ENCODE data around the gene ANKMY1. TPM values are rescaled to one million over a fixed set of nuclear protein-coding genes. Genes with fewer than 3 reads are reported as not detected.

Gene ANKMY1
- total and polyA plus RNA-seq, 4 donors, result 9.3 to 34.8 (median 14.8) TPM

DNA sequence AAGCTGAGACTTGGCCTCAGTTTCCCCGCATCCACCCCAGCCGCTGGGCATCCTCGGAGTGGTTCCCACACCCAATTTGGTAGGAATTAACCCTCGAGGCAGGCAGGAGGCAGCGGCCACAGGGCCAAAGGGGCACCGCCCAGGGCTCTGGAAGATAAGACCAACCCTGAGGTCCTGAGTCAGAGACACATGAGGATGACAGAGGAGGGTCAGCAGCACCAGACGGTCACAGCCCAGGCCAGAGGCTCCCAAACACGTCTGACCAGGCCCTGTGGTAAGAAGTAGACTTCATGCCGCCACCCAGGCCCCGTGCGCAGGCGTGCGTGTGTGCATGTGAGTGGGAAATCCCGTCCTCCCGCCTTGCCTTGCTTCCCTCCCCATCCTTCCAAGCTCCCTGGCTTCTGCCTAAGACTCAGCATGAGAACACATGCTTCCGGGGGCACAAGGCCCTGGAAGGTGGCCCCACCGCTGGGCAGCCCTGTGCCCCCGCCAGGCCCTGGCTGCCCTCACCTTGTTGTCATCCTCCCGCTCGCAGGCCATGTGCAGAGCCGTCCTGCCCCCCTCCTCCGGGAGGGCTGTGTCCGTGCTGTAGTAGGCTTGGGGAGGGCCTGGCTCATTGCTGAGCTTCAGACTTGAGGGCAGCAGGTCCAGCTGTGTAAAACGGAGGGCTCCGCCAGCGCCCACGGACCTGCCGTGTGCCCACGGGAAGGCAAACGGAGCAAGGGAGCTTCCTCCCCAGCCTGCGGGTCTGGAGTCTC, 46.3 kb downstream of the ANKMY1 start:
- no peak for ATAC-seq (ENCODE audit: insufficient read depth, low FRiP score)
- H3K36me3 ChIP-seq (ENCODE audit: control insufficient read depth in 4 of 4, insufficient read depth in 4 of 4, low read length in 4 of 4), result peaks cover 0 to 10% (median 0%) of the 10 kb centered on the region in 4 donors
- 95 to 96% methylated on average over 29 to 31 of the region's 31 CpGs for WGBS, 2 donors
- no peak overlapping the region for H3K27ac ChIP-seq (ENCODE audit: low read depth in 1 of 2, low read length in 1 of 2)
- H3K9me3 ChIP-seq (ENCODE audit: control insufficient read depth in 4 of 4, insufficient read depth in 3 of 4, low read length in 3 of 4), result no peaks in the 10 kb centered on the region
- TF ChIP-seq CTCF (IDR thresholded peaks at IDR 0.05; ENCODE audit: control extremely low read depth, extremely low read depth), result no peak
- no peak for DNase-seq
- H3K27me3 ChIP-seq (ENCODE audit: control insufficient read depth in 3 of 3, insufficient read depth in 3 of 3, low read length in 2 of 3), result no peaks in the 10 kb centered on the region
- peaks cover 0 to 1% (median 0%) of the 10 kb centered on the region in 5 donors for H3K4me1 ChIP-seq (ENCODE audit: control insufficient read depth in 5 of 5, insufficient read depth in 5 of 5, low read length in 5 of 5)
- no peak overlapping the region for H3K4me3 ChIP-seq
- no peak overlapping the region for H3K9ac ChIP-seq (ENCODE audit: insufficient read depth in 1 of 2, low read length in 2 of 2)

DNA sequence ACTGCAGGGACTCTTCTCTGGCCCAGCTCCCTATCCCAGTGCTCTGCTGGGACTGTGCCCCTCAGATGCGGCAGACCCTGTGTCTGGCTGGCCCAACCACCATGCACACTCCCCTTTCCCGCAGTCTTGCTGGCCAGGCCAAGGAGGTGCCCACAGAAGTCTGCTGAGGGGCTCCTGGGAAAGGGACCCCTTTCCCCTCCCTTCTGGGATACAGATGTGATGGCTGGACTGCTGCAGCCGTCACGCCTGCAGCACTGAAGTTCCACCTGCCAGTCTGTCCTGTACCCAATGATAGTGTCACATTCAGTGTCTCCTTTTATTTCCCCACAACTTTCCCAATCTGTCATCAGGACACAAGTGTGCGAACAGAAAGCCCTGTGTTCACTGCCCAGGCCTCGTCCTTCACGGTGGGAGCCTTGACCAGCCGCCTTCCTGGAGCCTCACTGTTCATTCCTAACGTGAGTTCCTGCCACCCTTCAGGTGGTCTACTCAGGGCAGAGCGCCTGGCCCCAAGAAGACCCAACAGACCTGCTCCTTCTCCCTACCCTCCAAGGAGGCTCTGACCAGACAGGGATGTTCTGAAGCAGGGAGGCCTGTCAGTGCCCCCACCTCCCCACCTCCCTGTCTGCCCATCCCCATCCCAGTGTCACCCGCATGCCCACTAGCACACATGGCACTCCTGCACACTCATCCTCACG, 47.1 kb downstream of the ANKMY1 start:
- no peak overlapping the region for H3K9ac ChIP-seq (ENCODE audit: insufficient read depth in 1 of 2, low read length in 2 of 2)
- no peak for DNase-seq
- no peak for TF ChIP-seq CTCF (IDR thresholded peaks at IDR 0.05; ENCODE audit: control extremely low read depth, extremely low read depth)
- H3K4me1 ChIP-seq (ENCODE audit: control insufficient read depth in 5 of 5, insufficient read depth in 5 of 5, low read length in 5 of 5), result peaks cover 0 to 1% (median 0%) of the 10 kb centered on the region in 5 donors
- 92 to 97% methylated on average over 12 of the region's 12 CpGs for WGBS, 2 donors
- no peaks in the 10 kb centered on the region for H3K27me3 ChIP-seq (ENCODE audit: control insufficient read depth in 3 of 3, insufficient read depth in 3 of 3, low read length in 2 of 3)
- H3K9me3 ChIP-seq (ENCODE audit: control insufficient read depth in 4 of 4, insufficient read depth in 3 of 4, low read length in 3 of 4), result no peaks in the 10 kb centered on the region
- peaks cover 0 to 10% (median 0%) of the 10 kb centered on the region in 4 donors for H3K36me3 ChIP-seq (ENCODE audit: control insufficient read depth in 4 of 4, insufficient read depth in 4 of 4, low read length in 4 of 4)
- H3K27ac ChIP-seq (ENCODE audit: low read depth in 1 of 2, low read length in 1 of 2), result no peak overlapping the region
- H3K4me3 ChIP-seq, result no peak overlapping the region
- no peak for ATAC-seq (ENCODE audit: insufficient read depth, low FRiP score)

DNA sequence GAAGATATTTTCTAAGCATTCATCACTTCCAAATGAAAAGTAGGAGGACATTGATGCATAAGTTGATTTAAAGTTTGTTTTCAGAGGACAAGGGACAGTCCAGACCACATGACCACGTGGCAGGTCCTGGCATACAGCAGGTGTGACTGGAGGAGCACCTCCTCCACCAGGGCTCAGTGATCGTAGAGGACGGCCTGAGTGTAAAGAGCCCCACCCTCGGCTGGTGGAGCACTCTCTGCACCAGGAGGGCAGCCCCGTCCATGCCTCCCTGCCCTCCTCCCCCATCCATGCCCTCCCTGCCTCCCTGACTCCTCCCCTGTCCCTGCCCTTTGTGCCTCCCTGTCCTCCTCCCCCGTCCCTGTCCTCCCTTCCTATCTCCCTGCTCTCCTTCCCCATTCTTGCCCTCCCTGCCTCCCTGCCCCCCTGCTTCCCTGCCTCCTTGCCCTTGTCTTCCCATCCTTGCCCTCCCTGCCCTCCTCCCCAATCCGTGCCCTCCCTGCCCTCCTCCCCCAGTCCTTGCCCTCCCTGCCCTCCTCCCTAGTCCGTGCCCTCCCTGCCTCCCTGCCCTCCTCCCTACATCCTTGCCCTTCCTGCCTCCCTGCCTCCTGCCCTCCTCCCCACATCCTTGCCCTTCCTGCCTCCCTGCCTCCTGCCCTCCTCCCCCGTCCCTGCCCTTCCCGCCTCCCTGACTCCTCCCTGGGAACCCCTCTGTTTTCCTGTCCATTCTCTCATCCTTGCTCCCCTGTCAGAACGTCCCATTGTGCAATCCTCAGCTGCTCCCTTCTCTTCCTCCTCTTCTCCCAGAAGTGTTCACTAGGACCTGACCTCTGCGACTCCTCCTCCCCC, 47.9 kb downstream of the ANKMY1 start:
- ATAC-seq (ENCODE audit: insufficient read depth, low FRiP score), result no peak
- WGBS, 2 donors, result 69 to 70% methylated on average over 12 of the region's 12 CpGs
- H3K27ac ChIP-seq (ENCODE audit: low read depth in 1 of 2, low read length in 1 of 2), result no peak overlapping the region
- no peaks in the 10 kb centered on the region for H3K9me3 ChIP-seq (ENCODE audit: control insufficient read depth in 4 of 4, insufficient read depth in 3 of 4, low read length in 3 of 4)
- peaks cover 0 to 1% (median 0%) of the 10 kb centered on the region in 5 donors for H3K4me1 ChIP-seq (ENCODE audit: control insufficient read depth in 5 of 5, insufficient read depth in 5 of 5, low read length in 5 of 5)
- no peaks in the 10 kb centered on the region for H3K27me3 ChIP-seq (ENCODE audit: control insufficient read depth in 3 of 3, insufficient read depth in 3 of 3, low read length in 2 of 3)
- no peak for DNase-seq
- H3K4me3 ChIP-seq, result no peak overlapping the region
- H3K36me3 ChIP-seq (ENCODE audit: control insufficient read depth in 4 of 4, insufficient read depth in 4 of 4, low read length in 4 of 4), result peaks cover 0 to 10% (median 0%) of the 10 kb centered on the region in 4 donors
- no peak for TF ChIP-seq CTCF (IDR thresholded peaks at IDR 0.05; ENCODE audit: control extremely low read depth, extremely low read depth)
- no peak overlapping the region for H3K9ac ChIP-seq (ENCODE audit: insufficient read depth in 1 of 2, low read length in 2 of 2)
